Activated CD4-positive, alpha-beta T cell treated with anti-CD3 and anti-CD28 coated beads for 48 hours (primary cell): Measurements from ENCODE around the gene GSTA5.
"Not testable (repeated sequence)": the region's sequence is repeated elsewhere in the genome, so short reads cannot be mapped to it uniquely, and the experiment has no call there.

ENCODE experiments used
- DNase-seq: peaks from one replicate; pipeline ENCODE4 v3.0.0-alpha.2; 2020

Gene GSTA5

GRCh38 chr6:52830869-52831268 is 9.7 kb downstream of the GSTA5 start:
- not testable (repeated sequence) for DNase-seq

DNA sequence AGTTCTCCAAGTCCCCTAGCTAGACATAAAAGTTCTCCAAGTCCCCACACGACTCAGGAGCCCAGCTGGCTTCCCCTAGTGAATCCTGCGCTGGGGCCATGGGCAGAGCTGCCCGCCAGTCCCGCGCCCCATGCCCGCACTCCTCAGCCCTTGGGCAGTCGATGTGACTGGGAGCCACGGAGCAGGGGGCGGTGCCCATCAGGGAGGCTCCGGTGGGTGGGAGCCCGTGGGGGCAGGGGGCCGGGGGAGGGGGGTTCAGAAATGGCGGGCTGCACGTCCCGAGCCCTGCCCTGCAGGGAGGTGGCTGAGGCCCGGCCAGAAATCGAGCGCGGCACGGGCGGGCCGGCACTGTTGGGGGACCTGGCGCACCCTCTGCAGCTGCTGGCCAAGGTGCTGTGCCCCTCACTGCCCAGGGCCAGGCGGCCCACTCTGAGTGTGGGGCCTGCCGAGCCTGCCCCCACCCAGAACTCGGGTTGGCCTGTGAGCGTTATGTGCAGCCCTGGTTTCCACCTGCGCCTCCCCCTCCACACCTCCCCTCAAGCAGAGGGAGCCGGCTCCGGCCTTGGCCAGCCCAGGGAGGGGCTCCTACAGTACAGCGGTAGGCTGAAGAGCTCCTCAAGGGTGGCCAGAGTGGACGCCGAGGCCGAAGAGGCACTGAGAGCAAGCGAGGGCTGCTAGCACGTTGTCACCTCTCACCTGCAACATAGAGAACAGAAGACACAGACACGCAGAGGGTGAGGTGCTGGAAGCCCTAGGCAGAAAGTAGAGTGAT is 11.4 kb downstream of the GSTA5 start:
- no peak for DNase-seq

GRCh38 chr6:52828621-52829020 is 12.0 kb downstream of the GSTA5 start:
- DNase-seq: not testable (repeated sequence)

- DNase-seq: not testable (repeated sequence)
Measured at GRCh38 chr6:52827073-52827783, 13.4 kb downstream of the GSTA5 start.

- no peak for DNase-seq
Measured at GRCh38 chr6:52826513-52826912, 14.1 kb downstream of the GSTA5 start.

DNA sequence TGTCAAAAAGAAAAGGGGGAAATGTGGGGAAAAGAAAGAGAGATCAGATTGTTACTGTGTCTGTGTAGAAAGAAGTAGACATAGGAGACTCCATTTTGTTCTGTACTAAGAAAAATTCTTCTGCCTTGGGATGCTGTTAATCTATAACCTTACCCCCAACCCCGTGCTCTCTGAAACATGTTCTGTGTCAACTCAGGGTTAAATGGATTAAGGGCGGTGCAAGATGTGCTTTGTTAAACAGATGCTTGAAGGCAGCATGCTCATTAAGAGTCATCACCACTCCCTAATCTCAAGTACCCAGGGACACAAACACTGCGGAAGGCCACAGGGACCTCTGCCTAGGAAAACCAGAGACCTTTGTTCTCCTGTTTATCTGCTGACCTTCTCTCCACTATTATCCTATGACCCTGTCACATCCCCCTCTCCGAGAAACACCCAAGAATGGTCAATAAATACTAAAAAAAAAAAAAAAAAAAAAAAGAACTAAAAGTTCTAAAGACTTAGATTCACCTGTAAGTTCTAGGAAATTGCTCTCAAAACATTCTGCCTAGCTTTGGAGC is 14.6 kb downstream of the GSTA5 start:
- DNase-seq: not testable (repeated sequence)

GRCh38 chr6:52825270-52825793 is 15.3 kb downstream of the GSTA5 start:
- DNase-seq: not testable (repeated sequence)

DNA sequence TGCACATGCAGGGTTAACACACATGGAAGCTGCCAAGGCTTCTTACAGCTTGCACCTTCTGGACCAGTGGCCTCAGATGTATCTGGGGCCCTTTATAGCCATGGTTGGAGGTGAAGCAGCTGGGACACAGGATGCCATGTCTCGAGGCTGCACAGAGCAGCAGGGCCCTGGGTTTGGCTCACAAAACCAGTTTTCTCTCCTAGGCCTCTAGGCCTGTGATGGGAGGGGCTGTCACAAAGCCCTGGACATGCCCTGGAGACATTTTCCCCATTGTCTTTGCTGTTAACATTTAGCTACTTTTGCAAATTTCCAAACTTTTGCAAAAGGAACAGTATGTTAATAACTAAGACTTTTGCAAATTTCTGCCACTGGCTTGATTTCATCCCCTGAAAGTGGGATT is 18.8 kb downstream of the GSTA5 start:
- no peak for DNase-seq

- no peak for DNase-seq
Measured at GRCh38 chr6:52820198-52820597, 20.4 kb downstream of the GSTA5 start.

DNA sequence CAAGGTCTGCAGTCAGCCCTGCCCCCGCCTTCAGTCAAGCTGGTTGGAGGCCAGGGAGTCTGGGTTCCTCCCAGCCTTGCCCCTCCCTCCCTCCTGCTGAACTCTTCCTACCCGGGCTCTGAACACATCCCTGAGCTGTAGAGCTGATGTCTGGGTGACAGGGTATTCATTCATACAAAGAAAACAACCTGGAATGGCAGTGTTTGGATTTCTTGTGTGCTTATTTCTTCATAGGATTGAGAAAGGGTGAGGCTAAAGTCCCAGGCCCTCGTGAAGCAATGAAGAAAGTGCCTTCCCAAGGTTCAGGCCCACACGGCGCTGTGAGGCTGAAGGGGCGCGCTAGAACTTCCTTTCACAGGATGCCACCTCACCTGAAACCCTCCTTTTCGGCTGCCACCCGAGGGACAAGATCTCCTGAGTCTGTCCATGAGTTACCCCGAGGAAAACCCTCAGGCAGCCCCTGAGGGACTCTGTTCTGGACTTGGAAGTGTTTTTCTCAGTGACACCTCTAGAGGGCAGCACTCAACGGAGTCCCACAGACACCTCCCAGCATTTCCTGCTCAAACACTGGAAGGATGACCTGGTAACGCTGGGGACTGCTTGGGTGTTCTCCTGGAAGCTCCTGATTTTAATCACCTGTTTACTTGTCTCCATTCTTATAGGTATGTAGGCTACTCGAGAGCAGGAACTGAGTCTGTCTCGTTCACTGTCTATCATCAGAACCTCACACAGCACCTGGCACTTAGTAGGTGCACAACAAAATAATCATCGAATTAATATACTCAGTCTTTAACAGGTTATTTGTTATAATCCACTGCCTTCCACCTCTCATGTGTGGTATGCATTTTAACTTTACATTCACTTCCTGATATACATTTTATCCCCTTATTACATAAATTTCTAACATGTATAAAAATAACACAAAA is 25.2 kb downstream of the GSTA5 start:
- DNase-seq: peak; percentile 57

- not testable (repeated sequence) for DNase-seq
Measured at GRCh38 chr6:52814545-52814944, 26.1 kb downstream of the GSTA5 start.

DNA sequence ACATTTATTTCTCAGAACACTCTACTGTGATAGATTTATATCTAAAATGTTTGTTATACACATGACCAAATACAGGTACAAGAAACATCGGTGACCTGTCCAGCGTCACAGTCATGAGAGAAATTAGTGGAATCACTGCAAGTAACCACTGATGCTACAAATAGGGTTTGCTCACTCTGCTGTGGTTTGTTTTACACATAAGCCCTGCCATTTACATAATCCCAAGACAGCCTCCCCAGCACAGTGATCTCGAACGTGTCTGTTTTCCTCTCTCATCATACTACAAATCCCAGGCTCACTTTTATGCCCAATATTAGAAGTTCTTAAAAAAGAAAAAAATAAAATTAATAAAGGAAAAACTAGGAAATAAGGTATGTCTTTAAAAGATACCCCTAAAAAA is 30.8 kb downstream of the GSTA5 start:
- not testable (repeated sequence) for DNase-seq

DNA sequence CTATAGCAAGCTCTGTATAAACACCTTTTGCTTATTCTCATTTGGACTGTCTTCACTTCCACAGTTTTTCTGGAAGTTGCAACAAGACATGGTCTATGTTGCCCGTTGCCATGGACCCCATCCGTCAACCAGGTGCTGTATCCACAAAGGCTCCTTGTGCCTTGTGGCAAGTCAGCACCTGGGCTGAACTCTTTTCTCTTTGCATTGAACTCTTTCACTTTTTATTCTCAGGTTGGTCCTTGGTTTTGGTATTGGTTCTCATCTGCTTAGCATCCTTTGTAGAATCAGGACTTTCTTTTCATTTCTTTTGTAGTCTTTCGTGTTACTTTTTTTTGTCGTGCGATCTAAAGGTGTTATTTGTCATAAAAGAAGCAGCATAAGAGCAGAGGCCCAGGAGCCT is 32.0 kb downstream of the GSTA5 start:
- no peak for DNase-seq

- DNase-seq: not testable (repeated sequence)
Measured at GRCh38 chr6:52803668-52804255, 36.9 kb downstream of the GSTA5 start, which contains the start of gene GSTA1. Gene GSTA1 (minus strand): TSS chr6:52803816. CDS start chr6:52799267, 4,549 bp downstream.

GRCh38 chr6:52802806-52803205 is 37.8 kb downstream of the GSTA5 start:
- no peak for DNase-seq

- DNase-seq: no peak
Measured at GRCh38 chr6:52801188-52801841, 39.3 kb downstream of the GSTA5 start.

DNA sequence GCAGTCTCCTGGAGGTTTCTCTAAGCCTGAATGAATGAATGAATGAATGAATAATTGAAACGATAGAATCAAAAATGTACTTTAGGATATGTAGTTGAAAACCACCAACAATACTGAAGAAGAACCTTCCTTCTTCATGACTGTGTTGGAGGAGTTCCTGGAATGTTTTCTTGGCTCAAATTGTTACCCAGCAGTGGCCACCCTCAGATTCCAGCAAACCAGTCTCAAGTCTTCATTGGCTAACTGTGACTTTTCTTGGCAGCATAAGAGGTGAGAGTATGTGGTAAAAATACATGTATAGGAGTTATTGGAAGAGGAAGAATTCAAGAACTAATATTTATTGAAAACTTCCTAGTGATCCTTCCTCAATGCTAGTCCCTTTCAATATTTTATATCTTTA is 41.3 kb downstream of the GSTA5 start:
- DNase-seq: not testable (repeated sequence)

DNA sequence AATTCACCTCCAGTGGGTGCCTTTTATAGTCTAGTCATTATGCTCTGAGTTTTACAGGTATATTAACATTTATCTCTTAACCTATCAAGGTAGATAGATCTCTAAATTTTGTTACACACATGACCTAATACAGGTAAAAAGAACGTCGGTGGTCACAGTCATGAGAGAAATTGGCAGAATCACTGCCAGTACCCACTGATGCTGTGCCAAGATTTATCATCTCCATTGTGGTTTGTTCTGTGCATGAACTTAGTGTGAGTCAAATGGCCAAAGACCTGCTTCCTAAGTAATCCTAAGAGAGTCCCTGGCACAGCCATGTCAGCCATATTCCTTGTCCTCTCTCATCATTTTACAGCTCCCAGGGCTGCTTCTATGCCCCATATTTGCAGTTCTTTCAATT is 46.2 kb downstream of the GSTA5 start:
- DNase-seq: not testable (repeated sequence)

DNA sequence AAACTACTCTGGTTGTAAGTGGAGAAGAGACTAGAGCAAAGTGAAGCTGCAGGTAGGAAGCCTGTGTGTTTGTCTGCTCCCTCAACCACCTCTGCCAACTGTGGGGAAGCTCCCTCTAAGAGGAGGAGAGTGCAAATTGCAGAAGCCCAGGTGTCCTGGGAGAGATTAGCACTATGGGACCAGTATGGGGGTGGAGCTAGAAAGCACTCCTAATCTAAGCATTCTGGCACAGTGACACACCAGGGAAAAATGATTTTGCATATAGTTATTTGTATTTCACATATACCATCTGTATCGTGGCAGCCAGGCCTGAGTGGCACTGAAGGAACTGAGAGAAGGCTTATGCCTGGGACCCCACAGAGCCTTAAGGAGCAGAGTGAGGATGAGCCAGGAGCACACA is 49.8 kb downstream of the GSTA5 start:
- no peak for DNase-seq

GRCh38 chr6:52789658-52790057 is 51.0 kb downstream of the GSTA5 start:
- not testable (repeated sequence) for DNase-seq

DNA sequence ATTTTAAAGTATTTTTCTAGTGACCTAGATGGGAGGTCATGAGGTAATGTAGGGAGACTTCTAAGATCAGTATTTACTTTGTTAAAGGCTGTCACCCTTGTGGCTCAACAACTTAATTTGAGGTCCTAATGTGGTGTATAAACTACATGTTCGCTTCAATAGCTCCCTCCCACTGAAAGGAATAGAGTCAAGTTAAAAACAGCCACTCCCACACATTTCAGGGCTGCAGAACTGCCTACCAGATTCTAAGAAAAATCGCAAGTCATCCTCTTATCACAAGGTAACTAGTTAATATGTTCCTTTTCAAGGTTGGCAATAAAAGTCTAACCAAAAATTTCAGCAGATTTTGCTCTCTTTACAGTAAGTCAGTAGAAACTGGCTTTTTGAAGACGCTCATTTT is 52.1 kb downstream of the GSTA5 start:
- DNase-seq: no peak

DNA sequence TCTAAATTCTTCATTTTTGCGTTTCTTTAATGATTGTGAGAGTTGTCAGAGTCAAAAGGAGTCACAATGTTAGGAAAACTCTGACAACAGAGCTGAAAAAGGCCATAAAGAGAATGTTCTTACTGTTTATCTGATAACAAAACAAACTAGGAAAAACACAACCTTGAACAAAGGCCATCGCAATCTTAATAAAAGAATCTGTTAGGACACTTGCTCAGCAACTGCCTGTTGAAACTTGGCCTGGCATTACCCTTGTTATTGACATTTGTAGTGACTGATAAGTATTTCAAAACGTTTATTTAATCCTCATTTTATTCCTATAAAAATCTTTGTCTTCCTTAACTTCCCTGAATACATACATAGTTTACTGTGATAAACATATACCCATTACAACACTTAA is 52.7 kb downstream of the GSTA5 start:
- DNase-seq: no peak
